H9 (cell line): Measurements from ENCODE around the gene MRFAP1. TPM values are rescaled to one million over a fixed set of nuclear protein-coding genes. Genes with fewer than 3 reads are reported as not detected.

Source experiments
- DNase-seq: peaks from one replicate; pipeline ENCODE4 v3.0.0-alpha.2; 2017
- H2AFZ ChIP-seq: one replicate; pipeline ENCODE4 v1.6.1; 2013; ENCODE audit warnings: mild to moderate bottlenecking, low read length, control low read depth, moderate library complexity
- H2AK5ac ChIP-seq: 2 replicates; pipeline ENCODE4 v1.6.1; 2013; ENCODE audit warnings: low read length, control low read depth, mixed read lengths; ENCODE audit not compliant: insufficient read length
- H2BK120ac ChIP-seq: one replicate; pipeline ENCODE4 v1.6.1; 2013; ENCODE audit warnings: low read depth, mild to moderate bottlenecking, low read length, control low read depth, inconsistent platforms; ENCODE audit not compliant: poor library complexity, severe bottlenecking
- H2BK12ac ChIP-seq: 2 replicates; pipeline ENCODE4 v1.6.1; 2013; ENCODE audit warnings: low read length, control low read depth, mixed read lengths, low read depth; ENCODE audit not compliant: insufficient read length
- H2BK15ac ChIP-seq: 2 replicates; pipeline ENCODE4 v1.6.1; 2013; ENCODE audit warnings: low read depth, low read length, control low read depth
- H2BK20ac ChIP-seq: one replicate; pipeline ENCODE4 v1.6.1; 2013; ENCODE audit warnings: low read depth, mild to moderate bottlenecking, low read length, control low read depth, inconsistent platforms; ENCODE audit not compliant: poor library complexity, severe bottlenecking
- H2BK5ac ChIP-seq: 2 replicates; pipeline ENCODE4 v1.6.1; 2013; ENCODE audit warnings: low read length, control low read depth, mixed read lengths; ENCODE audit not compliant: insufficient read length
- H3K14ac ChIP-seq: 2 replicates; pipeline ENCODE4 v1.6.1; 2013; ENCODE audit warnings: low read length, control low read depth; ENCODE audit not compliant: insufficient read depth
- H3K18ac ChIP-seq: 2 replicates; pipeline ENCODE4 v1.6.1; 2013; ENCODE audit warnings: low read depth, mild to moderate bottlenecking, mixed read lengths, low read length, control low read depth; ENCODE audit not compliant: insufficient read length
- H3K23ac ChIP-seq: 2 replicates; pipeline ENCODE4 v1.6.1; 2013; ENCODE audit warnings: low read length, control low read depth, mixed read lengths, low read depth; ENCODE audit not compliant: insufficient read length
- H3K23me2 ChIP-seq: 2 replicates; pipeline ENCODE4 v1.6.1; 2013; ENCODE audit warnings: low read depth, mild to moderate bottlenecking, mixed read lengths, low read length, control low read depth; ENCODE audit not compliant: insufficient read length, poor library complexity, severe bottlenecking
- H3K27ac ChIP-seq: 2 replicates; pipeline ENCODE4 v1.5.1; 2013; ENCODE audit warnings: low read length, control low read depth, mixed read lengths, low read depth; ENCODE audit not compliant: insufficient read length
- H3K27me3 ChIP-seq: 2 replicates; pipeline ENCODE4 v1.6.1; 2013; ENCODE audit warnings: low read length, control low read depth, inconsistent platforms; ENCODE audit not compliant: insufficient read depth
- H3K4ac ChIP-seq: 2 replicates; pipeline ENCODE4 v1.6.1; 2013; ENCODE audit warnings: low read depth, mild to moderate bottlenecking, control low read depth, inconsistent platforms, low read length, moderate library complexity
- H3K4me1 ChIP-seq: 2 replicates; pipeline ENCODE4 v1.6.1; 2013; ENCODE audit warnings: low read length, control low read depth, inconsistent platforms; ENCODE audit not compliant: insufficient read depth
- H3K4me2 ChIP-seq: 2 replicates; pipeline ENCODE4 v1.6.1; 2013; ENCODE audit warnings: low read length, control low read depth, mixed read lengths; ENCODE audit not compliant: insufficient read length, insufficient read depth
- H3K56ac ChIP-seq: 2 replicates; pipeline ENCODE4 v1.6.1; 2013; ENCODE audit warnings: low read depth, mild to moderate bottlenecking, mixed read lengths, low read length, control low read depth; ENCODE audit not compliant: insufficient read length
- H3K79me1 ChIP-seq: 2 replicates; pipeline ENCODE4 v1.6.1; 2013; ENCODE audit warnings: low read depth, mild to moderate bottlenecking, moderate library complexity, low read length, control low read depth, inconsistent platforms; ENCODE audit not compliant: insufficient read depth, poor library complexity, severe bottlenecking
- H3K79me2 ChIP-seq: 2 replicates; pipeline ENCODE4 v1.6.1; 2013; ENCODE audit warnings: low read length, control low read depth, inconsistent platforms; ENCODE audit not compliant: insufficient read depth
- H3K9ac ChIP-seq: 2 replicates; pipeline ENCODE4 v1.6.1; 2013; ENCODE audit warnings: low read length, control low read depth, mixed read lengths; ENCODE audit not compliant: insufficient read length; ENCODE audit errors: extremely low read depth
- H3K9me3 ChIP-seq: one replicate; pipeline ENCODE4 v1.6.1; 2013; ENCODE audit warnings: low read depth, low read length, inconsistent platforms; ENCODE audit not compliant: control insufficient read depth
- H3T11ph ChIP-seq: one replicate; pipeline ENCODE4 v1.6.1; 2013; ENCODE audit warnings: mild to moderate bottlenecking, low read length, control low read depth, inconsistent platforms
- H4K20me1 ChIP-seq: one replicate; pipeline ENCODE4 v1.6.1; 2013; ENCODE audit not compliant: control insufficient read depth, insufficient read length, insufficient read depth
- H4K5ac ChIP-seq: 2 replicates; pipeline ENCODE4 v1.6.1; 2013; ENCODE audit warnings: low read depth, mild to moderate bottlenecking, mixed read lengths, low read length, control low read depth; ENCODE audit not compliant: insufficient read length
- H4K8ac ChIP-seq: replicated peaks from 2 replicates; pipeline ENCODE4 v1.6.1; 2013; ENCODE audit warnings: low read length, control low read depth, mixed read lengths, low read depth; ENCODE audit not compliant: insufficient read length
- H4K91ac ChIP-seq: 2 replicates; pipeline ENCODE4 v1.6.1; 2013; ENCODE audit warnings: low read depth, mild to moderate bottlenecking, moderate library complexity, mixed read lengths, low read length, control low read depth; ENCODE audit not compliant: insufficient read length
- H3K27ac Mint-ChIP-seq, 3 experiments: 2 replicates in 2 of 3; 3 replicates in 1 of 3; pipeline ENCODE4 v1.8.0; 2020 to 2021; ENCODE audit warnings: mixed read lengths in 3 of 3, mild to moderate bottlenecking in 1 of 3, moderate library complexity in 1 of 3
- H3K27me3 Mint-ChIP-seq: 2 replicates; pipeline ENCODE4 v1.8.0; 2021; ENCODE audit warnings: low read depth, mild to moderate bottlenecking, moderate library complexity, mixed read lengths
- H3K36me3 Mint-ChIP-seq, 3 experiments: 2 replicates in 2 of 3; 3 replicates in 1 of 3; pipeline ENCODE4 v1.8.0; 2020 to 2021; ENCODE audit warnings: low read depth in 3 of 3, mixed read lengths in 3 of 3; ENCODE audit not compliant: insufficient read depth in 1 of 3
- H3K4me1 Mint-ChIP-seq, 2 experiments: 2 replicates each; pipeline ENCODE4 v1.8.0; 2020; ENCODE audit warnings: mixed read lengths in 2 of 2
- H3K4me3 Mint-ChIP-seq, 2 experiments: 2 replicates in 1 of 2; 3 replicates in 1 of 2; pipeline ENCODE4 v1.8.0; 2020 to 2021; ENCODE audit warnings: mild to moderate bottlenecking in 2 of 2, mixed read lengths in 2 of 2, moderate library complexity in 1 of 2
- H3K9me3 Mint-ChIP-seq, 2 experiments: 2 replicates in 1 of 2; 3 replicates in 1 of 2; pipeline ENCODE4 v1.8.0; 2020; ENCODE audit warnings: mild to moderate bottlenecking in 2 of 2, mixed read lengths in 2 of 2, moderate library complexity in 1 of 2
- CTCF ChIP-seq: fragments of 200-600 bp; sonication (generic); conservative IDR thresholded peaks from 3 replicates; pipeline ENCODE4 v1.8.0; 2021; ENCODE audit warnings: antibody characterized with exemption, mild to moderate bottlenecking
- WGBS: extraction: QIAGEN DNeasy Blood & Tissue Kit; methylation state at CpG from one replicate; pipeline ENCODE4 v1.1.7; 2013; ENCODE audit warnings: missing lambda C conversion rate, low lambda C conversion rate, mixed read lengths; ENCODE audit not compliant: insufficient read length; ENCODE audit errors: extremely low coverage; 5-methylcytosine and 5-hydroxymethylcytosine counted together
- total RNA-seq: library from RNA; stranded (reverse); gene quantifications from 2 replicates; pipeline ENCODE4 v1.2.1, GENCODE V29; 2021

The MRFAP1 gene
- total RNA-seq, 1 experiment from 2014 or later: 328 TPM

GRCh38 chr4:6657242-6658208 is 17.0 kb downstream of the MRFAP1 start:
- no peak overlapping the region for H3K4me2 ChIP-seq
- H3K27me3 Mint-ChIP-seq: peaks cover 43% of the 10 kb centered on the region
- no peaks in the 10 kb centered on the region for H3K79me2 ChIP-seq
- H3K79me1 ChIP-seq: no peaks in the 10 kb centered on the region
- H4K5ac ChIP-seq: no peak overlapping the region
- no peak overlapping the region for H3K4ac ChIP-seq
- H3T11ph ChIP-seq: no peak overlapping the region
- no peak overlapping the region for H3K14ac ChIP-seq
- no peaks in the 10 kb centered on the region for H3K4me1 ChIP-seq
- H3K9ac ChIP-seq: no peak overlapping the region
- TF ChIP-seq CTCF: no peak
- no peak overlapping the region for H3K4me3 Mint-ChIP-seq
- H3K4me1 Mint-ChIP-seq: peaks cover 0 to 10% of the 10 kb centered on the region in 2 experiments; a peak in 1 of 4 replicates
- H3K56ac ChIP-seq: no peak overlapping the region
- peaks cover 3% of the 10 kb centered on the region for H3K23me2 ChIP-seq
- no peak overlapping the region for H4K91ac ChIP-seq
- no CpG with 5 or more reads among the region's 65 CpGs for WGBS
- no peak overlapping the region for H3K27ac ChIP-seq
- H3K18ac ChIP-seq: no peak overlapping the region
- H3K27ac Mint-ChIP-seq: no peak overlapping the region
- no peak overlapping the region for H2BK20ac ChIP-seq
- H2BK15ac ChIP-seq: no peak overlapping the region
- no peaks in the 10 kb centered on the region for H4K20me1 ChIP-seq
- no peak overlapping the region for H2BK12ac ChIP-seq
- no peaks in the 10 kb centered on the region; the same call in 1 of the 2 replicates for H3K27me3 ChIP-seq
- peaks cover 4% of the 10 kb centered on the region in 2 experiments; a peak in 1 of 5 replicates for H3K9me3 Mint-ChIP-seq
- DNase-seq: no peak
- H3K9me3 ChIP-seq: no peaks in the 10 kb centered on the region
- no peak overlapping the region for H2BK5ac ChIP-seq
- no peaks in the 10 kb centered on the region for H3K36me3 Mint-ChIP-seq
- no peak overlapping the region for H4K8ac ChIP-seq
- no peak overlapping the region for H2AFZ ChIP-seq
- no peak overlapping the region for H2BK120ac ChIP-seq
- H3K23ac ChIP-seq: no peak overlapping the region
- no peak overlapping the region for H2AK5ac ChIP-seq
